ENCODE data around the gene DNAJC27. TPM values are rescaled to one million over a fixed set of nuclear protein-coding genes. Genes with fewer than 3 reads are reported as not detected.

Gene DNAJC27
- total RNA-seq, 1 experiment from 2014 or later = 4.6 TPM

- Histone ChIP-seq H3K9me3 (ENCODE audit: control insufficient read depth in 1 of 2, insufficient read depth in 1 of 2, low read depth in 1 of 2, low read length in 2 of 2) (peaks cover 10 to 15% of the 10 kb centered on the region in 2 experiments; a peak in 2 of 4 replicates), H3K9ac (ENCODE audit: low read length) (no peak overlapping the region), H3K4me2 (ENCODE audit: low read length) (no peak overlapping the region), H3K27me3 (ENCODE audit: insufficient read depth, low read length) (no peaks in the 10 kb centered on the region), H3K79me2 (ENCODE audit: insufficient read depth, low read length) (peaks cover 38% of the 10 kb centered on the region), H3K4me1 (ENCODE audit: control insufficient read depth in 1 of 2, insufficient read depth in 2 of 2, low read length in 2 of 2) (no peaks in the 10 kb centered on the region), H3K4me3 (replicated peaks in 1 of 2; ENCODE audit: low read depth in 1 of 2, low read length in 2 of 2) (no peak overlapping the region), H4K20me1 (ENCODE audit: insufficient read depth) (no peaks in the 10 kb centered on the region), H2AFZ (ENCODE audit: low read depth, low read length, poor library complexity, severe bottlenecking) (no peak overlapping the region), H3K36me3 (ENCODE audit: control insufficient read depth in 1 of 2, insufficient read depth in 2 of 2, low read length in 2 of 2) (peaks cover 0 to 36% of the 10 kb centered on the region in 2 experiments; a peak in 2 of 4 replicates), H3K27ac (ENCODE audit: low read depth, low read length) (no peak overlapping the region), H3K9me2 (ENCODE audit: insufficient read depth) (no peaks in the 10 kb centered on the region)
- ChIA-PET POLR2A (no interaction called here), RAD21 (ENCODE audit: low non-redundant PET in 1 of 2, low total read pairs in 2 of 2, uncharacterized antibody in 2 of 2, unreplicated experiment in 2 of 2) (no interaction called here), CTCF (no interaction called here)
- no peak for ATAC-seq
- BruUV-seq (replicated peaks) = no TSS peak
- no peak for TF ChIP-seq FOSL1 (IDR thresholded peaks at IDR 0.05; ENCODE audit: low read depth)
- intact Hi-C loops (cut with micrococcal nuclease) = no loop called here
- no peak for DNase-seq (ENCODE audit: low read depth, low spot score)
Observed at GRCh38 chr2:24899361-24899910, 72.3 kb downstream of the DNAJC27 start.

GRCh38 chr2:24898122-24899109 is 73.3 kb downstream of the DNAJC27 start:
- H3K27ac ChIP-seq (ENCODE audit: low read depth, low read length) = no peak overlapping the region
- H3K9me2 ChIP-seq (ENCODE audit: insufficient read depth) = no peaks in the 10 kb centered on the region
- no peaks in the 10 kb centered on the region for H4K20me1 ChIP-seq (ENCODE audit: insufficient read depth)
- DNase-seq (ENCODE audit: low read depth, low spot score) = no peak
- H2AFZ ChIP-seq (ENCODE audit: low read depth, low read length, poor library complexity, severe bottlenecking) = no peak overlapping the region
- peaks cover 0 to 31% of the 10 kb centered on the region in 2 experiments; a peak in 2 of 4 replicates for H3K36me3 ChIP-seq (ENCODE audit: control insufficient read depth in 1 of 2, insufficient read depth in 2 of 2, low read length in 2 of 2)
- POLR2A ChIA-PET = no interaction called here
- CTCF ChIA-PET = no interaction called here
- no TSS peak for BruUV-seq (replicated peaks)
- no peaks in the 10 kb centered on the region for H3K27me3 ChIP-seq (ENCODE audit: insufficient read depth, low read length)
- H3K4me1 ChIP-seq (ENCODE audit: control insufficient read depth in 1 of 2, insufficient read depth in 2 of 2, low read length in 2 of 2) = no peaks in the 10 kb centered on the region
- no peak for ATAC-seq
- peaks cover 35% of the 10 kb centered on the region for H3K79me2 ChIP-seq (ENCODE audit: insufficient read depth, low read length)
- intact Hi-C loops (cut with micrococcal nuclease) = no loop called here
- no peak overlapping the region for H3K9ac ChIP-seq (ENCODE audit: low read length)
- no peak overlapping the region for H3K4me2 ChIP-seq (ENCODE audit: low read length)
- H3K9me3 ChIP-seq (ENCODE audit: control insufficient read depth in 1 of 2, insufficient read depth in 1 of 2, low read depth in 1 of 2, low read length in 2 of 2) = peaks cover 13 to 15% of the 10 kb centered on the region in 2 experiments; a peak in 2 of 4 replicates
- RAD21 ChIA-PET (ENCODE audit: low non-redundant PET in 1 of 2, low total read pairs in 2 of 2, uncharacterized antibody in 2 of 2, unreplicated experiment in 2 of 2) = no interaction called here
- no peak overlapping the region for H3K4me3 ChIP-seq (replicated peaks in 1 of 2; ENCODE audit: low read depth in 1 of 2, low read length in 2 of 2)
- no peak for TF ChIP-seq SRF (IDR thresholded peaks at IDR 0.05; ENCODE audit: low read depth)
- TF ChIP-seq SIN3A (IDR thresholded peaks at IDR 0.05; ENCODE audit: low read depth) = no peak
- no peak for TF ChIP-seq CBX3 (IDR thresholded peaks at IDR 0.05; ENCODE audit: low read depth)
- no peak for TF ChIP-seq ZFX (IDR thresholded peaks at IDR 0.05)
- TF ChIP-seq POLR2A (IDR thresholded peaks at IDR 0.05; ENCODE audit: borderline replicate concordance, extremely low read depth, insufficient read depth, insufficient read length) = no peak
- TF ChIP-seq ZBTB33 (IDR thresholded peaks at IDR 0.05; ENCODE audit: extremely low read depth, insufficient replicate concordance, low read length) = no peak
- no peak for TF ChIP-seq ZNF274 (IDR thresholded peaks at IDR 0.05; ENCODE audit: low read depth, low read length)
- TF ChIP-seq MAX (IDR thresholded peaks at IDR 0.05) = no peak
- no peak for TF ChIP-seq JUND (IDR thresholded peaks at IDR 0.05)
- no peak for TF ChIP-seq FOSL1 (IDR thresholded peaks at IDR 0.05; ENCODE audit: low read depth)
- TF ChIP-seq CTCF (IDR thresholded peaks at IDR 0.05 in 2 of 3, conservative IDR thresholded peaks at IDR 0.05 in 1 of 3; ENCODE audit: borderline replicate concordance in 1 of 3, insufficient read depth in 1 of 3, low read depth in 2 of 3, low read length in 2 of 3) = no peak

Data from HCT116 (cell line).